SK-MEL-5 (cell line): ENCODE measurements around the gene COL4A2. TPM values are rescaled to one million over a fixed set of nuclear protein-coding genes. Genes with fewer than 3 reads are reported as not detected.

Experiments used
- DNase-seq: peaks from one replicate; pipeline ENCODE4 v3.0.0-alpha.2; 2016; ENCODE audit warnings: low read depth, low spot score
- in situ Hi-C: cut with HindIII; loops from 2 replicates; pipeline ENCODE4 v1.10.0; 2016; ENCODE audit warnings: low sequenced_read_pairs, high pct_unique_total_duplicates, low pct_unique_long_range_greater_than_20kb
- total RNA-seq: library from RNA; depleted of rRNA; stranded (reverse); fragments of >200 nt; shearing (Covaris generic); gene quantifications from 2 replicates; pipeline ENCODE4 v1.2.3, GENCODE V29; 2014

The COL4A2 gene
- total RNA-seq, 1 experiment from 2014 or later = 23.4 TPM

DNA sequence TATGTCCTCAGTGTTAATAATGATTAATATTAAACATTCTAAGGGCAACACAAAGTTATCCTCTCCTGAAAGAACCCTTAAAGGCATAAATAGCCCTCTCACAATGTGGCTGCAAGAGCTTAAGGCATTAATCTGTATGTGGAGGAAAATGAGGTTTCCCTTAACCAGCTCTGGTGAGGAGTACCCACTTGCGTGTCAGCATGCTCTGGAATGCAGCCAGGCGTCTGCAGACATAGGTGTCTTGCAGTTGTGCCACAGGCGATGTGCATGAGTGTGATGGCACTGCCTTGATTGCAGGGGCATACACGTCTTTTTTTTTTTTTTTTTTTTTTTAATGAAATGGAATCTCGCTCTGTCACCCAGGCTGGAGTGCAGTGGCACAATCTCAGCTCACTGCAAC lies 162.5 kb downstream of the COL4A2 start:
- DNase-seq = no peak
- in situ Hi-C loops = no loop called here

DNA sequence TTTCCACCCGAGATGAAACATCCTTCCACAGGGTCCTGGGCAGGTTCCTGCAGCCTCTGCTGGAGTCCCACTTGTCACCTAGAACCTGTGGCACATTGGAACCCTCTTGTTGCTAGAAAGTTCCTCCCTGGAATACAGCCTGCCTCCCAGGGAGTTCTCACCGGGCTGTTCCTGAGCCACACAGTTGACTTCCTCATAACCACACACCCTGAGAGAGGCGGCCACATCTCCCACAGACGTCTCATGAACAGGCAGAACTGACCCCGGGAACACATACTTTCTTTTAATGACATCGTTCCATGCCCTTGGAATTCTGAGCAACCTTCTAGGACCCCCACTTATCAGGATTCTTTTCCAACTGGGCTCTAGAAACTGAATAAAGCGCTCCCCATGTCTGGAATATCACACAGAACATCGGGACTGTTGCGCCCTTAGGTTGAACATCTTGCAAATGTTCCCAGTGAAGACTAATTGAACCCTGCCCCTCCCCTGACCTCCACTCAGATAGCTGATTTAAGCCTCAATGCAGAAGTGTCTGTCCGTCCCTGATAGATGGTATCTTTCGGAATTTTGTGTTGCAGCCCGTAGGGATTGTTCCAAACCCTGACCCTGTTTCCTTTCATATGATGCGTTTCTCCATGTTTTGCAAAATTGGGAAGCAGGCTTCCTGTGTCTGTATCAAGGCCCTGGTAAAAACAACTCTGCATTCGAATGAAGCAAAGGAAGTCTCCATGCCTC lies 163.4 kb downstream of the COL4A2 start:
- no peak for DNase-seq
- in situ Hi-C loops = no loop called here

DNA sequence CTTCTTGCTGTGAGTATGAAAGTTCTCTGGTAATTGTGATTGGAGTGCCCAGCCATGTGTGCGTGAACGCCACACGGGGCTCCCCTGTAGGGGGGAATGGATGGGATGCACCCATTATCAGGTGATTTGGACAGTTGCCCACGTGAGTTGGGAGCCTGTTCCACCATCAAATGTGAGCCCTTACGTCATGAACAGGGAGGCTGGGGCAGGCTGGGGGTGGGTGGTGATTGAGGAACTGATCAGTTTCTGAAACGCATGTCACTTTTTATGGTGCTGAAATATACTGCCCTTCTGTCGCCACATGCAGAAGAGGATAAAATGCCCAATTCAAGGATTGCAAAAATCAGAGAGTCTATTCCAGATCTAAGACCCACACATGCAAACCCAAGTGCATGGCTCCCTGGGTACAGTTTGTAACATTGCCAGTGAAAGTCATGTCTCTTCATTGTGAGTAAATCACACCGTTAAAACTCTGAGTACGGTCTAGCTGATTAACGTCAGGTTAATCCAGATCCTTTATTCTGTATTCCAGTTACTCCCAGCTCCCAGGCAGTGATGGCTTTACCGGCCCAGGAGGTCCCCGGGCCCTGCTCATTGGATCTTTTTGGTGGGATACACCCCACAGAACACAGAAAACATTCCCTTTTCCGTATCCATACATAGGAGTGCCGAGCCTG lies 164.2 kb downstream of the COL4A2 start:
- in situ Hi-C loops = no loop called here
- no peak for DNase-seq

DNA sequence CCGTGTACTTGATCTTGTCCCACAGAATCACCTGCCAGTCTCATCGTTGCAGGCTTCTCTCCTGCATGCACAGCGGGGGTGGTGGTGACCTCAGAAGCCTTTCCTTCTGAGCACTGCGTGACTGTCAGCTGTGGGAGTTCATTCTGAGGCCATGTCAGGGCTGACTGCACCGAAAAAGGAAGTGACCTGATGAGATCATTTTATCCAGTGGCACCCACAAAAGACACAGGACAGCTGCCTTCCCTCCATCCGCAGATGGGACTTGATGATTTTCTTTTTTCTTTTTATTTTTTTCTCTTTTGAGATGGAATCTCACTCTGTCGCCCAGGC lies 164.7 kb downstream of the COL4A2 start:
- in situ Hi-C loops = no loop called here
- DNase-seq = no peak

DNA sequence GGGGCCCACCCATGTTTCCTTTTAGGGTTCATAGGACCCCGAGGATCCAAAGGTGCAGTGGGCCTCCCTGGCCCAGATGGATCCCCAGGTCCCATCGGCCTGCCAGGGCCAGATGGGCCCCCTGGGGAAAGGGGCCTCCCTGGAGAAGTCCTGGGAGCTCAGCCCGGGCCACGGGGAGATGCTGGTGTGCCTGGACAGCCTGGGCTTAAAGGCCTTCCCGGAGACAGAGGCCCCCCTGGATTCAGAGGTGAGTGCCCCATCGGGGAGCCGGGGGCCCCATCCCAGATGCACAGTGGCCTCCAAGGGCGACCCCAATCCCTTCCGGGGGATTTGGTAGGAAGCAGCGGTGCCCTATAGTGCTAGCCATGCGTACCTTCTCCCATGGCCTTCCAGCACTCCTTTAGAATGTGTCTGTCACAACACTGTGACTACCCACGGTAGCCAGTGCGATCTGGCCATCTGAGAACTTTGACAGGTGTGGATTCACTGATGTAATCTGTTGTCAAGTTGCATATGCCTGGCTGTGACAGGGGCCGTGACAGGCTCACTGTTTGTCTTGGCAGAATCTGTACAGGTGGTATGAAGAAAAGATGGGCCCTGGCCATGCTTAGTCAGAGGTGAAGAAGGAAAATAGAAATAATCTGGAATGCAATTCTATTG lies 165.9 kb downstream of the COL4A2 start:
- DNase-seq = no peak
- in situ Hi-C loops = no loop called here

DNA sequence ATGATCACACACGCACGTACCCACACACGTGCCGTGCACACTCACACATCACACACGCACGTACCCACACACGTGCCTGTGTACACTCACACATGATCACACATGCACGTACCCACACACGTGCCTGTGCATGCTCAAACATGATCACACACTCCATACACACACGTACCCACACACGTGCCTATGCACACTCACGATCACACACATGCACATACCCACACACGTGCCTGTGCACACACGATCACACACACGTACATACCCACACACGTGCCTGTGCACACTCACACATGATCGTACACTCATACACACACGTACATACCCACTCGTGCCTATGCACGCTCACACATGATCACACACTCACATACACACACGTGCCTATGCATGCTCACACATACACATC lies 167.6 kb downstream of the COL4A2 start:
- no peak for DNase-seq
- in situ Hi-C loops = no loop called here

DNA sequence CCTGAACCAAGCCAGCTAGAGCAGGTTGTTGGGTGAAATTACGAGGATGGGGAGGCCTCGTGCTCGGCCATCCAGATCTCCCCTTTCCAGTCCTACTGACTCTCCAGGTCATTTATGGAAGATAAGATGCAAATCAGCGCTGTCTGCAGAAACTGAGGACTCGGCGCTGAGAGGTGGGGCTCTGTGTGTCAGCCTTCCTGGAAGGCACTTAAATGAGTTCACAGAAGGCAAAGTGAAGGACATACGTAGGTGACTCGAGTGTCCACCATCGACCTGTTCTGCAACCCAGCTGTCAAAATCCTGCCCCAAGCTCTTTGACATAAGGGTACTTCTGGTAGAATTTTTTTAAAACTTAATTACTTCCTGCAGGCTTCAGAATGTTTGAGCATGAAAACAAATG lies 168.0 kb downstream of the COL4A2 start:
- no peak for DNase-seq
- in situ Hi-C loops = no loop called here

DNA sequence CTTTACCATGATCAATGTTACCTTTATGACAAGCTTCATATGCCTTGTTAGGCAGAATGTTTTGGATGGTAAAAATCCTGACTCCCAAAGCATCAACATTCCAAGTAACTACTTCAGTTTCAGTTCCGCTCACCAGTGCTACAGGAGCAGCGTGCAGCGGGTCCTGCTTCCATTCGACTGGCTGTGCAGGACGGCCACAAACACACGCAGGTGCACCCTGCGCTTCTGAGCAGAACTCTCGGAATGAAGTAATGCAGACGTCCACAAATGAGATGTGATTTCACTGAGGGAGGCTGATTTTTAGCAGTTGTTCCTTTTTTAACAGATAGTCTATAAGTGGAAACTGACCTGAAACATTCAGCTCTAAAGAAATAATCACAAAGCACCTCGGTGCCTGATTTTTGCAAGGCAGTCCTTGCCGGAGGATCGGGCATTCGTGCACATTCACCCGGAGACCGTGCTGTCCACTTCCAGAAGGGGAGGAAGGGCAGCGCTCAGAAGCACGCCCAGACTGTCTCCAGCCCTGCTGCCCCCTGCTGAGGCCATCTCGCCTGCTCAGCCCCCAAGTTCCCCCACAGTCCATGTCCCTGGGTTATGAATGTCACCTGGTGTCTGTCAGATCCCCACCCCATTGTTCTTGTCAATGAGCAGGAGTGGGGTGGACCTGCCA lies 168.6 kb downstream of the COL4A2 start:
- in situ Hi-C loops = no loop called here
- DNase-seq = no peak

DNA sequence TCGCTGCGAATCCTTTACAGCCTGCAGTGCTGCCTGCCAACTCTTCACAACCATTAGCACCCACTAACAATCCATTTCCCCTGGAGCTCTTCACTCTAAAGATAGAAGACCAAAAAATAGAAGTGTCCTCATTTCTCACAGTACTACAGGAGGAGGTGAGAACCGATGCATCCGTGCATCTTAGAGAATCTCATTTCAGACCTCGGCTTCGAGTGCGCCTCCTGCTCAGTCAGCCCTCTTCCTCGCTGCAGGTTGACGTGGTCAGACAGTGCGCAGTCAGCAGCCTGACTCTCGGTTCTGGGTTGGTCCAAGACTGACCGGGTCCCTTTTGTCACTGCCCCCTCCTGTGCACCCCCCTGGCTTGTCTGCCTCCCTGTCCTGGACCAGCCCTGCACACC lies 169.1 kb downstream of the COL4A2 start:
- no peak for DNase-seq
- in situ Hi-C loops = no loop called here

DNA sequence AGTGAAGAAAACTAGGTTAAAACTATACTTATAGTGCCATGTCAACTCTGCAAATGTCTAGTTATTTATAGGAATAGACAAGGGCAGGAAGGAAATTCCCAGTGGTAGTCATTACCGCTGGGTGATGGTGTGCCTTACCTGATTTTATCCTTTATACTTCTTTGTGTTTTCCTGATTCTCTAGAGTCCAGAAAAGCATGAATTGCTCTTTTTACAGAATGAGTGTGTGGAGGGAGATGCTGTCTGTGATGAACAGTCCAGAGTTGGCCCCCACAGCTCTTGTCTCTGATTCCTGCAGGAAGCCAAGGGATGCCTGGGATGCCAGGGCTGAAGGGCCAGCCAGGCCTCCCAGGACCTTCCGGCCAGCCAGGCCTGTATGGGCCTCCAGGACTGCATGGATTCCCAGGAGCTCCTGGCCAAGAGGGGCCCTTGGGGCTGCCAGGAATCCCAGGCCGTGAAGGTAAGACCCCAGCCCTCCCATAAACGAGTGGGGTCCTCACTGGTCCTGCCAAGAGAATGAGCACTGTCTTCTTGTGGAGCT lies 170.7 kb downstream of the COL4A2 start:
- in situ Hi-C loops = no loop called here
- no peak for DNase-seq

DNA sequence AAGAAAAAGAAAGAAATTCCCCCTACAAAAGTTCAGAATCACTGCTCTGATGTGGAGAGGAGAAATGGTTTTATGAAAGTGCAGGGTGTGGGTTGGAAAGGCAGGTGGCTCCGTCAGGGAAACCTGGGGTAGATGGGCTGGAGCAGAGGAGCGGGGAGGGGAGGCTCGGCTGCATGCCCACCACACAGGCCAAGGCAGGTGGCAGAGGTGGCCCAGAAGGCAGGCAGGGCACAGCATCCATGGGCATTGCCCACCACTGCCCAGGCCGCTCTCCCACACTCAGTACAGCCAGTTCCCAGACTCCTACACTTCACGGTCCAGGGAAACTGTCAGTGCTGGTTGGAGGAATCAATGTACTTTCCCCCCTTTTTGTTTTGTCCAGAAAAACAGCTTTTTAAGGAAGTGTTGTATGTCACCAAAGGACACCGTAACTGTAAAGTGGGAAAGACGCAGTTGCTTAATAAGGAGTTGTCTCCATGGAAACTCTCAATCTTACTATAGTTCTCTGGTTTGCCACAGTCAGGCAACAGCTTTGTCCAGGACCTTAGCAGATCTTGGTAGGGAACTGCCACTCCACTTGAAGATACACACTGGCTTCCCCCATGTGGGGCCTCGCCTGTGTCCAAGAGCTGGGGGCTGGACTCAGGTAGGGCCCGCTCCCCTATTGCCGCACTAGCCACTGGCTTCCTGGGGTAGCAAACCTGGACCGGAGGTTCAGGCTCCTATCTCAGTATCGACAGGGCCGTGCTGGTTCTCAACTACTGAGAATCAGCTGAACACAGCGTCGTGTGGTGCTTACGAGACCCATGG lies 171.5 kb downstream of the COL4A2 start:
- in situ Hi-C loops = no loop called here
- no peak for DNase-seq

DNA sequence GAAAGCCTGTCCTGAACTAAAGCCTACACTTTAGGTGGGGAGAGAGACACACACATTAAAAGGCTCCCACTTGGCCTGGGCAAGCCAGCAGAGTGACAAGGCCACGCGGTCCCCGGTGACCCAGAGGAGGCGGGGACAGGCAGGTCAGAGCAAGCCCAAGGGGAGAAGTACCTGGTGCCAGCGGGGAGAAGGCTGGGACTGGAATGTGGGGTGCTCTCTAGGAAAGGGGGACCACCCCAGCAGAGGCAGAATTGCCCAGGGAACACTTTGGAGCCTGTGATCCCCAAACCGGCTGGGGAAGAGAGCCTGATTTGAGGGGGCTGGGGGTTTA lies 172.1 kb downstream of the COL4A2 start:
- no peak for DNase-seq
- in situ Hi-C loops = no loop called here

DNA sequence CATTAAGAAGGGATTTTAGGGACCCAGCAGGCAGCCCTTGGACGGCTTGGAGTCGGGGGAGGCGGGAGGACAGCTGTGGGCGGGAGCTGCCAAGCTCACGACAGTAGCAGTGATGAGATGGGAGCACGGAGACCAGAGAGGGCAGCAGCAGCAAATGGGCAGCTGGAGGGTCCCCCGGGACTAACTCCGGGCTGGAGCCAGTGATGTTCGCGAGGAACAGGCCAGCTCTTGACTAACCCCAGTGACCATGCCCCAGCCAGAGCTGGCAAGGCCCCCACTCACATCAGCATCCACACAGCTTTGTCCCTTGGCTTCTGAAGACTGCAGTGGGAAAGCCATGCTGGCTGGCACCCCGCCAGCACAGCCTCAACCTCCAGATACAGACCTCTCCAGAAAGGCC lies 172.6 kb downstream of the COL4A2 start:
- in situ Hi-C loops = no loop called here
- no peak for DNase-seq

DNA sequence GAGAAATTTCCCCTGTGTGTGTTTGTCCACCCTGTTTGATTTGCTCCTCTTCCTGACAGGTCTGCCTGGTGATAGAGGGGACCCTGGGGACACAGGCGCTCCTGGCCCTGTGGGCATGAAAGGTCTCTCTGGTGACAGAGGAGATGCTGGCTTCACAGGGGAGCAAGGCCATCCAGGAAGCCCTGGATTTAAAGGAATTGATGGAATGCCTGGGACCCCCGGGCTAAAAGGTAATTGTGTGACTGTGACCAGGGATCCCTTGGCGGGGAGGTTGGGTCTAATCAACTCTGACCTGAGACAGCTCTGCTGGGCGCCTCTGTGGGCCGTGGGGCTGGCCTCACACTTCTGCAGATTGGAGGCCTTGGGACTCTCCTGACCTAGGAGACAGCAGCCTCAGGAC lies 173.1 kb downstream of the COL4A2 start:
- in situ Hi-C loops = no loop called here
- DNase-seq = no peak

DNA sequence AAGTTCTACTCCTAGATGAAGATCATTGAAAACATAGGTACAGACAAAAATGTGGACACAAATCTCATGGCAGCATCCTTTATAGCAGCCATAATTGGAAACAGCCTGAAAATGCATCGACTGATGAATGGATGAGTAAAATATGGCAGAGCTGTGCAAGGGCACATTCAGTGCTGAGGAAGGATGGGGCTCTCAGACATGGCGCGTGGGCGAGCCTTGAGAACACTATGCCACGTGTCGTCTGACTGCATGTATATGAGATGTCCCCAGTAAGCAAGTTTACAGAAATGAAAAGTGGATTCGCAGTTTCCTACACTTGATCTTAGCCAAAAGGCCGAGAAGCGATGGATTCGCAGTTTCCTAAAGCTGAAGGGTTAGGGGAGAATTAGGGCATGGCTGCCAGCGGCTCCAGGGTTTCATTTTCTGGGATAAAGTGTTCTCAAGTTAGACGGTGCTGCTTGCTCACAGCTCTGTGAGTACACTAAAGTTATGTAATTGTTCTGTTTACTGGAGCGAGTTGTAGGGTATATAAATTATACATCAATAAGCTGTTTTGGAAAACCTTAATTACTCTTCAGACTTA lies 176.4 kb downstream of the COL4A2 start:
- in situ Hi-C loops = no loop called here
- no peak for DNase-seq

DNA sequence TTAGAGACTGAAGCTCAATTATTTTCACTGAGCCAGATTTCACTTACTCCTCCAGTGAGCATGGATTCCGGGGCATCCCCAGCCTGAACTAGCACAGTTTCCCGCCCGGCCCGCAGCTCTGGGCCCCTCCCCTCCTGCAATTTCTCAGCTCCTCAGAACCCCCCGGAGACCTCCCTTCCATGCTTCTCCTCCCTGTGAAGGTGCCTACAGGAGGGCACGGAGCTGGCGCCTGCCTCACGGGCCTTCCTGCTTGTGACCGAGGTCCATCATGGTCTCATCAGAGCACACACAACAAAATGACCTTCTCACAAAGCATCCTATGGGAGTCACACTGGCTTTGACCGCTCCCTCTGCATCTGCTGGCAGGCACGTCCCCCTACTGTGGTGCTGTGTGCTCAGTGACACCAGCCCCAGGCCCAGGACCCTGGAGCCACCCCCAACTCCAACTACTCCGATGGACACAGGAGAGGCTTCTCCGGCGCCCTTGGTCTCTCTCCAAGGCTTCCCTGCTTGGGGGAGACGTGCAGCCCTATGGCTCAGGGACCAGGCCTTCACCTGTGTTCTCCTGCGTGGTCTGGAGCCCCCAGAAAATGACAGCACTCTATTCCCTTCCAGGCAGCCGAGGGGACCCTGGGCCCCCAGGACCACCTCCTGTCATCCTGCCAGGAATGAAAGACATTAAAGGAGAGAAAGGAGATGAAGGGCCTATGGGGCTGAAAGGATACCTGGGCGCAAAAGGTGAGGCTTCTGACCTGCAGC lies 177.4 kb downstream of the COL4A2 start:
- in situ Hi-C loops = no loop called here
- DNase-seq = no peak

DNA sequence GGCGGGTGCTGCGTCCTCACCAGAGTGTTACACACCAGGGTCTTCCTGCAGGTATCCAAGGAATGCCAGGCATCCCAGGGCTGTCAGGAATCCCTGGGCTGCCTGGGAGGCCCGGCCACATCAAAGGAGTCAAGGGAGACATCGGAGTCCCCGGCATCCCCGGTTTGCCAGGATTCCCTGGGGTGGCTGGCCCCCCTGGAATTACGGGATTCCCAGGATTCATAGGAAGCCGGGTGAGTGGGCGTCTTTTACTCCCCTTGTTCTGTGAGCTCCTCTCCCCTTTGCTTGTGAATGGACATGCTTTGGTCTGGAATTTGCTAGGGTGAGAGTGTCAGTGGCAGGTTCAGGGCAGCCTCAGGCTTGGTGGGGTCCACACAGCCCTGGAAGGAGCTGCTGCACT lies 178.5 kb downstream of the COL4A2 start:
- in situ Hi-C loops = no loop called here
- DNase-seq = no peak
